Spinal cord (tissue), 10 donors: ENCODE data around the gene RNF126. TPM values are rescaled to one million over a fixed set of nuclear protein-coding genes. Genes with fewer than 3 reads are reported as not detected.
A peak's percentile ranks its signal among the peaks of the same experiment; 100 is the strongest.

Experiments
- DNase-seq, 6 donors: peaks; one replicate each; pipeline versions ENCODE4 v3.0.0 to v3.0.0-alpha.2; 2013 to 2015; ENCODE audit warnings: low spot score in 6 of 6, low read depth in 4 of 6
- H3K27ac ChIP-seq: one replicate; pipeline ENCODE4 v1.5.1; 2013; ENCODE audit warnings: low read depth, low read length, control low read depth
- H3K27me3 ChIP-seq: one replicate; pipeline ENCODE4 v1.6.1; 2013; ENCODE audit warnings: low read length; ENCODE audit not compliant: control insufficient read depth, insufficient read depth
- H3K36me3 ChIP-seq: one replicate; pipeline ENCODE4 v1.6.1; 2013; ENCODE audit warnings: low read length; ENCODE audit not compliant: control insufficient read depth, insufficient read depth
- H3K4me1 ChIP-seq: one replicate; pipeline ENCODE4 v1.6.1; 2013; ENCODE audit warnings: low read length; ENCODE audit not compliant: control insufficient read depth, insufficient read depth
- H3K4me3 ChIP-seq: one replicate; pipeline ENCODE4 v1.5.1; 2013; ENCODE audit warnings: low read depth, low read length, control low read depth
- H3K9me3 ChIP-seq: one replicate; pipeline ENCODE4 v1.6.1; 2013; ENCODE audit warnings: low read length; ENCODE audit not compliant: control insufficient read depth, insufficient read depth
- WGBS: methylation state at CpG from one replicate; pipeline ENCODE4 v1.1.5; 2013; ENCODE audit warnings: missing lambda C conversion rate; ENCODE audit not compliant: insufficient coverage; 5-methylcytosine and 5-hydroxymethylcytosine counted together
- polyA plus RNA-seq, 2 donors: library from polyadenylated mRNA; unstranded; fragments of 120-200 nt; gene quantifications; one replicate each; pipeline ENCODE4 v1.2.1, GENCODE V29; 2013; ENCODE audit not compliant: insufficient read length in 2 of 2
- total RNA-seq, 2 donors: library from RNA; depleted of rRNA in 1 of 2; stranded (reverse); fragments of 120-200 nt in 1 of 2; fragments of >200 nt in 1 of 2; gene quantifications; one replicate each; pipeline versions ENCODE4 v1.2.3 to v1.2.4, GENCODE V29; 2013 to 2014
- donor health status: healthy.

Gene RNF126
- total and polyA plus RNA-seq, 4 donors, result 13.4 to 61.6 (median 35.6) TPM

- Histone ChIP-seq H3K36me3 (peaks cover 69% of the 10 kb centered on the region), H3K27ac (no peak overlapping the region)
- DNase-seq, result no peak
These were observed 20.0 kb downstream of the RNF126 start for GRCh38 chr19:642767-643727.

GRCh38 chr19:641702-642101, 21.3 kb downstream of the RNF126 start:
- H3K9me3 ChIP-seq, result no peaks in the 10 kb centered on the region
- DNase-seq, result no peak
- WGBS, result 88% methylated on average over 15 of the region's 17 CpGs
- H3K4me3 ChIP-seq, result no peak overlapping the region
- no peaks in the 10 kb centered on the region for H3K27me3 ChIP-seq
- peaks cover 56% of the 10 kb centered on the region for H3K36me3 ChIP-seq
- H3K4me1 ChIP-seq, result peaks cover 16% of the 10 kb centered on the region
- no peak overlapping the region for H3K27ac ChIP-seq

More at GRCh38 chr19:642767-643727, 20.0 kb downstream of the RNF126 start:
- H3K9me3 ChIP-seq, result no peaks in the 10 kb centered on the region
- H3K27me3 ChIP-seq, result no peaks in the 10 kb centered on the region
- H3K4me3 ChIP-seq, result no peak overlapping the region
- 84% methylated on average over 62 of the region's 70 CpGs for WGBS
- peaks cover 16% of the 10 kb centered on the region for H3K4me1 ChIP-seq

GRCh38 chr19:640606-641189, 22.3 kb downstream of the RNF126 start:
- Histone ChIP-seq H3K27me3 (no peaks in the 10 kb centered on the region), H3K36me3 (peaks cover 46% of the 10 kb centered on the region), H3K4me1 (peaks cover 16% of the 10 kb centered on the region), H3K9me3 (no peaks in the 10 kb centered on the region), H3K4me3 (no peak overlapping the region), H3K27ac (no peak overlapping the region)
- 84% methylated on average over 24 of the region's 31 CpGs for WGBS
- DNase-seq, result no peak

GRCh38 chr19:640161-640558, 22.9 kb downstream of the RNF126 start:
- Histone ChIP-seq H3K27ac (no peak overlapping the region), H3K4me3 (no peak overlapping the region), H3K9me3 (no peaks in the 10 kb centered on the region), H3K36me3 (peaks cover 45% of the 10 kb centered on the region), H3K27me3 (no peaks in the 10 kb centered on the region), H3K4me1 (peaks cover 16% of the 10 kb centered on the region)
- WGBS, result 44% methylated on average over 25 of the region's 25 CpGs
- DNase-seq, result no peak

GRCh38 chr19:639253-640160, 23.5 kb downstream of the RNF126 start, which contains the start of gene FGF22:
TSS of gene FGF22 (plus strand) at chr19:639879. CDS start at chr19:639926, 47 bp downstream.
- H3K27me3 ChIP-seq, result no peaks in the 10 kb centered on the region
- H3K27ac ChIP-seq, result no peak within 1 kb of the TSS
- peaks cover 20% of the 10 kb centered on the region for H3K4me1 ChIP-seq
- no peaks in the 10 kb centered on the region for H3K9me3 ChIP-seq
- H3K4me3 ChIP-seq, result peak within 1 kb of the TSS; percentile 46
- peaks cover 39% of the 10 kb centered on the region for H3K36me3 ChIP-seq
- WGBS, result 5% methylated on average over 109 of the region's 109 CpGs
- DNase-seq, result peak; percentile 33 to 96 (median 80)

- H3K4me1 ChIP-seq, result peaks cover 26% of the 10 kb centered on the region
- H3K9me3 ChIP-seq, result no peaks in the 10 kb centered on the region
- DNase-seq, result no peak
- peaks cover 33% of the 10 kb centered on the region for H3K36me3 ChIP-seq
- 77% methylated on average over 16 of the region's 17 CpGs for WGBS
- no peaks in the 10 kb centered on the region for H3K27me3 ChIP-seq
- H3K27ac ChIP-seq, result no peak overlapping the region
- peak overlapping the region; percentile 46 for H3K4me3 ChIP-seq
These were observed 24.1 kb downstream of the RNF126 start for GRCh38 chr19:638906-639252.

GRCh38 chr19:634975-635652, 27.9 kb downstream of the RNF126 start:
- peaks cover 37% of the 10 kb centered on the region for H3K4me1 ChIP-seq
- H3K9me3 ChIP-seq, result no peaks in the 10 kb centered on the region
- peaks cover 25% of the 10 kb centered on the region for H3K36me3 ChIP-seq
- H3K4me3 ChIP-seq, result no peak overlapping the region
- no peaks in the 10 kb centered on the region for H3K27me3 ChIP-seq
- 88% methylated on average over 15 of the region's 16 CpGs for WGBS
- no peak for DNase-seq
- no peak overlapping the region for H3K27ac ChIP-seq

- Histone ChIP-seq H3K4me3 (peak overlapping the region; percentile 66), H3K9me3 (no peaks in the 10 kb centered on the region), H3K27ac (no peak overlapping the region), H3K36me3 (peaks cover 36% of the 10 kb centered on the region), H3K4me1 (peaks cover 31% of the 10 kb centered on the region), H3K27me3 (no peaks in the 10 kb centered on the region)
- no peak for DNase-seq
- 21% methylated on average over 25 of the region's 32 CpGs for WGBS
These were observed 29.0 kb downstream of the RNF126 start for GRCh38 chr19:633786-634639.
